ENCODE measurements around the gene PSTPIP2. TPM values are rescaled to one million over a fixed set of nuclear protein-coding genes. Genes with fewer than 3 reads are reported as not detected.

The PSTPIP2 gene
- total RNA-seq, 1 donor from 2014 or later = 11.5 TPM

GRCh38 chr18:46001892-46002291, 70.2 kb downstream of the PSTPIP2 start:
- intact Hi-C loops (cut with DNase I) = no loop called here
- H3K27ac ChIP-seq = no peak overlapping the region
- H3K27me3 ChIP-seq (ENCODE audit: low read depth) = no peaks in the 10 kb centered on the region
- no peak overlapping the region for H3K4me3 ChIP-seq
- ATAC-seq (no peak), DNase-seq (no peak)
- no peaks in the 10 kb centered on the region for H3K9me3 ChIP-seq
- H3K36me3 ChIP-seq = no peaks in the 10 kb centered on the region
- H3K4me1 ChIP-seq = no peaks in the 10 kb centered on the region
- no peak for TF ChIP-seq CTCF (IDR thresholded peaks at IDR 0.05)

GRCh38 chr18:46001074-46001473, 71.0 kb downstream of the PSTPIP2 start:
- no peak for TF ChIP-seq CTCF (IDR thresholded peaks at IDR 0.05)
- intact Hi-C loops (cut with DNase I) = no loop called here
- no peaks in the 10 kb centered on the region for H3K4me1 ChIP-seq
- DNase-seq = no peak
- H3K9me3 ChIP-seq = no peaks in the 10 kb centered on the region
- ATAC-seq = no peak
- H3K27ac ChIP-seq = no peak overlapping the region
- no peaks in the 10 kb centered on the region for H3K27me3 ChIP-seq (ENCODE audit: low read depth)
- H3K4me3 ChIP-seq = no peak overlapping the region
- no peaks in the 10 kb centered on the region for H3K36me3 ChIP-seq

- TF ChIP-seq CTCF (IDR thresholded peaks at IDR 0.05) = no peak
- Histone ChIP-seq H3K4me1 (no peaks in the 10 kb centered on the region), H3K36me3 (no peaks in the 10 kb centered on the region), H3K27ac (no peak overlapping the region), H3K4me3 (no peak overlapping the region), H3K9me3 (no peaks in the 10 kb centered on the region), H3K27me3 (ENCODE audit: low read depth) (no peaks in the 10 kb centered on the region)
- DNase-seq (no peak), ATAC-seq (no peak)
- intact Hi-C loops (cut with DNase I) = no loop called here
Measured at GRCh38 chr18:45999536-45999935, 72.5 kb downstream of the PSTPIP2 start.

GRCh38 chr18:45998244-45998643, 73.8 kb downstream of the PSTPIP2 start:
- Histone ChIP-seq H3K9me3 (no peaks in the 10 kb centered on the region), H3K27me3 (ENCODE audit: low read depth) (no peaks in the 10 kb centered on the region), H3K4me1 (no peaks in the 10 kb centered on the region), H3K27ac (no peak overlapping the region), H3K36me3 (no peaks in the 10 kb centered on the region), H3K4me3 (no peak overlapping the region)
- no peak for TF ChIP-seq CTCF (IDR thresholded peaks at IDR 0.05)
- intact Hi-C loops (cut with DNase I) = no loop called here
- ATAC-seq = no peak
- DNase-seq = no peak

GRCh38 chr18:45997700-45998151, 74.3 kb downstream of the PSTPIP2 start:
- Histone ChIP-seq H3K4me1 (no peaks in the 10 kb centered on the region), H3K4me3 (no peak overlapping the region), H3K9me3 (no peaks in the 10 kb centered on the region), H3K36me3 (no peaks in the 10 kb centered on the region), H3K27ac (no peak overlapping the region), H3K27me3 (ENCODE audit: low read depth) (no peaks in the 10 kb centered on the region)
- DNase-seq (no peak), ATAC-seq (no peak)
- intact Hi-C loops (cut with DNase I) = no loop called here
- TF ChIP-seq CTCF (IDR thresholded peaks at IDR 0.05) = no peak

- DNase-seq (no peak), ATAC-seq (no peak)
- Histone ChIP-seq H3K27ac (no peak overlapping the region), H3K4me3 (no peak overlapping the region), H3K4me1 (no peaks in the 10 kb centered on the region), H3K36me3 (peaks cover 11% of the 10 kb centered on the region), H3K27me3 (ENCODE audit: low read depth) (no peaks in the 10 kb centered on the region), H3K9me3 (no peaks in the 10 kb centered on the region)
- intact Hi-C loops (cut with DNase I) = no loop called here
- no peak for TF ChIP-seq CTCF (IDR thresholded peaks at IDR 0.05)
Measured at GRCh38 chr18:45995461-45995860, 76.6 kb downstream of the PSTPIP2 start.
